Adrenal gland (tissue), 12 donors: ENCODE results near the gene CTBP2. TPM values are rescaled to one million over a fixed set of nuclear protein-coding genes. Genes with fewer than 3 reads are reported as not detected.

Source experiments
- DNase-seq, 7 donors: peaks; one replicate each; pipeline ENCODE4 v3.0.0-alpha.2; 2019 to 2020
- H3K27ac ChIP-seq, 5 donors: fragments of 200-600 bp; sonication (generic) in 4 of 5; 1 replicate in 3 of 5; 2 replicates in 2 of 5; pipeline versions ENCODE4 v1.5.1 to v1.8.0; 2016 to 2020; ENCODE audit warnings: mild to moderate bottlenecking in 1 of 5
- H3K27me3 ChIP-seq: fragments of 200-600 bp; 2 replicates; pipeline ENCODE4 v1.8.0; 2021
- H3K36me3 ChIP-seq, 2 donors: fragments of 200-600 bp; replicated peaks in 1 of 2; 1 replicate in 1 of 2; 2 replicates in 1 of 2; pipeline versions ENCODE4 v1.5.1 to v1.8.0; 2018 to 2022
- H3K4me1 ChIP-seq, 2 donors: fragments of 200-600 bp; replicated peaks in 1 of 2; 1 replicate in 1 of 2; 2 replicates in 1 of 2; pipeline versions ENCODE4 v1.5.1 to v1.8.0; 2018 to 2021
- H3K4me3 ChIP-seq, 4 donors: fragments of 200-600 bp; sonication (generic) in 3 of 4; one replicate each; pipeline ENCODE4 v1.5.1; 2016 to 2018
- H3K9me3 ChIP-seq, 3 donors: fragments of 200-600 bp; sonication (generic) in 1 of 3; replicated peaks in 1 of 3; 1 replicate in 2 of 3; 2 replicates in 1 of 3; pipeline versions ENCODE4 v1.5.1 to v1.8.0; 2016 to 2021
- POLR2A ChIP-seq, 2 donors: fragments of 450-650 bp; IDR thresholded peaks; one replicate each; pipeline ENCODE4 v1.6.1; 2017; ENCODE audit warnings: antibody characterized with exemption in 2 of 2, mild to moderate bottlenecking in 2 of 2, moderate library complexity in 1 of 2
- WGBS, 4 donors: extraction: QIAGEN DNeasy Blood & Tissue Kit in 2 of 4; methylation state at CpG; one replicate each; pipeline versions ENCODE4 v1.1.5 to v1.1.7; 2013 to 2017; 5-methylcytosine and 5-hydroxymethylcytosine counted together
- intact Hi-C, 2 donors: fragments of 100-400 bp; cut with DNase I; formaldehyde crosslinking; loops; one replicate each; pipeline versions ENCODE4 v1.14.1 to v1.15.0; 2022 to 2023
- polyA plus RNA-seq, 3 donors: library from polyadenylated mRNA; stranded (reverse); fragments of 200-250 nt in 2 of 3; fragments of 350-450 nt in 1 of 3; fragmentation: Illumina TruSeq in 1 of 3; extraction: RNeasy Lipid Tissue Mini Kit (QIAGEN cat#74804) in 1 of 3; gene quantifications; one replicate each; pipeline ENCODE4 v1.2.3, GENCODE V29; 2013 to 2014
- total RNA-seq, 9 donors: library from RNA; depleted of rRNA in 4 of 9; stranded (reverse); fragments of >200 nt in 4 of 9; fragments of 120-200 nt in 1 of 9; fragmentation: NEBNext Ultra II Directional in 1 of 9; extraction: Animal tissue kit (Norgen Biotek cat#: 25700) in 1 of 9; gene quantifications; one replicate each; pipeline versions ENCODE4 v1.1.0 to v1.2.4, GENCODE V29; 2013 to 2023
- TF ChIP-seq, protein P1 (sequence below), 6 experiments: fragments of 450-650 bp in 4 of 6; fragments of 200-600 bp in 2 of 6; sonication (generic) in 1 of 6; IDR thresholded peaks; 1 replicate in 5 of 6; 2 replicates in 1 of 6; pipeline versions ENCODE4 v1.5.1 to v1.8.0; 2016 to 2021; ENCODE audit warnings: antibody characterized with exemption in 6 of 6, mild to moderate bottlenecking in 2 of 6, moderate library complexity in 1 of 6
- donor health status: healthy with polysubstance abuse.
- donor health status: Bipolar disorder and iron deficiency.
- donor health status: DM: yes; HTN: yes; CAD: no.
- donor health status: DM: no; HTN: no; CAD: no.
- donor health status: DM: no; HTN: no; CAD: no.
- donor health status: DM: yes; HTN: yes; CAD: no.

The CTBP2 gene
- total and polyA plus RNA-seq, 12 donors = 25.3 to 66.5 (median 45.7) TPM

GRCh38 chr10:125071008-125071407, 89.4 kb downstream of the CTBP2 start:
- Histone ChIP-seq H3K27ac (no peak overlapping the region), H3K36me3 (peaks cover 0 to 7% of the 10 kb centered on the region in 2 donors), H3K9me3 (no peaks in the 10 kb centered on the region), H3K27me3 (no peaks in the 10 kb centered on the region), H3K4me1 (peaks cover 0 to 6% of the 10 kb centered on the region in 2 donors), H3K4me3 (no peak overlapping the region)
- no peak for TF ChIP-seq POLR2A (IDR thresholded peaks at IDR 0.05)
- TF ChIP-seq, protein P1, sequence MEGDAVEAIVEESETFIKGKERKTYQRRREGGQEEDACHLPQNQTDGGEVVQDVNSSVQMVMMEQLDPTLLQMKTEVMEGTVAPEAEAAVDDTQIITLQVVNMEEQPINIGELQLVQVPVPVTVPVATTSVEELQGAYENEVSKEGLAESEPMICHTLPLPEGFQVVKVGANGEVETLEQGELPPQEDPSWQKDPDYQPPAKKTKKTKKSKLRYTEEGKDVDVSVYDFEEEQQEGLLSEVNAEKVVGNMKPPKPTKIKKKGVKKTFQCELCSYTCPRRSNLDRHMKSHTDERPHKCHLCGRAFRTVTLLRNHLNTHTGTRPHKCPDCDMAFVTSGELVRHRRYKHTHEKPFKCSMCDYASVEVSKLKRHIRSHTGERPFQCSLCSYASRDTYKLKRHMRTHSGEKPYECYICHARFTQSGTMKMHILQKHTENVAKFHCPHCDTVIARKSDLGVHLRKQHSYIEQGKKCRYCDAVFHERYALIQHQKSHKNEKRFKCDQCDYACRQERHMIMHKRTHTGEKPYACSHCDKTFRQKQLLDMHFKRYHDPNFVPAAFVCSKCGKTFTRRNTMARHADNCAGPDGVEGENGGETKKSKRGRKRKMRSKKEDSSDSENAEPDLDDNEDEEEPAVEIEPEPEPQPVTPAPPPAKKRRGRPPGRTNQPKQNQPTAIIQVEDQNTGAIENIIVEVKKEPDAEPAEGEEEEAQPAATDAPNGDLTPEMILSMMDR (IDR thresholded peaks at IDR 0.05) = no peak
- WGBS, 4 donors = 88 to 94% (median 92%) methylated on average over 10 to 11 of the region's 11 CpGs
- no peak for DNase-seq
- intact Hi-C loops = no loop called here

DNA sequence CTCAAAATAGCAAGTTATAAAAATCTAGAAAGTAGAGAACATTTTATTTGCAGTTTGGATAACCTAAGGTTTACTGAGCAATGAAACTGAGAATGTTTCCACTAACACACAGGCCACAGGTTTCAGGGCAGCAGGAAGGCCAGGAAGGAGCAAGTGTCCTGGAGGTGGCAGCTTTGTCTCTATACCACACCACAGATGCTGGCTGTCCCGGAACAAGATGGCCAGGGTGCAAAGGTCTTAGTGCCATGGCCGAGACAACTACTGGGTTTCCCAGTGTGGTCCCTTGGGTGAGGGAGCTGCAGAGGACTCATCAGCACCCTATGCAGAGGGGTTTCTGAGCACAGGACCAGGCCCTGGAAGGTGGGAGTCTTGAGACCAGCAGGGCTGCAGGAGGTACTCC, 92.0 kb downstream of the CTBP2 start:
- peaks cover 12 to 26% of the 10 kb centered on the region in 2 donors for H3K4me1 ChIP-seq
- H3K36me3 ChIP-seq = no peaks in the 10 kb centered on the region
- TF ChIP-seq, protein P1 (IDR thresholded peaks at IDR 0.05) = no peak
- no peak for TF ChIP-seq POLR2A (IDR thresholded peaks at IDR 0.05)
- H3K27ac ChIP-seq = no peak overlapping the region
- no peak overlapping the region for H3K4me3 ChIP-seq
- no peaks in the 10 kb centered on the region for H3K9me3 ChIP-seq
- DNase-seq = no peak
- intact Hi-C loops = no loop called here
- H3K27me3 ChIP-seq = no peaks in the 10 kb centered on the region
- 47 to 69% (median 59%) methylated on average over 2 of the region's 2 CpGs for WGBS, 4 donors

DNA sequence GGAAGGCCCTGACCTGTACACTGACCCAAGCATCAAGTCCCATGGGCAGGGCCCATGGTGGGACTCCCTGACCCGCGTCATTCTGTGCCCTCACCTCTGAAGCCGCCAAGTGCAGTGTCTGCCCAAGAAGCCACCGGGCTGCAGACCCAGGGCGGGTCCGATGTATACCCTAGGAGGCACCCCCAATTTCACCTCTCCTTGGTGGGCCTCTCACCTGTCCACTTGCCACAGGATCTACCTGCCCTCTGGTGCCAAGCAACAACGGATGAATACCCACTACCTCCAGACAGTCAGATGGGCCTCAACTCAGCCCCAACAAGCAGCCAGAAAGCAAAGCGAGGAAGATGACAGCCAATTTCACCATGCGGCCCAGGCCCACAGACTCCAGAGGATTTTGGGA, 92.6 kb downstream of the CTBP2 start:
- H3K9me3 ChIP-seq = no peaks in the 10 kb centered on the region
- H3K4me3 ChIP-seq = no peak overlapping the region
- no peak for TF ChIP-seq POLR2A (IDR thresholded peaks at IDR 0.05)
- TF ChIP-seq, protein P1 (IDR thresholded peaks at IDR 0.05) = no peak
- WGBS, 4 donors = 94 to 98% (median 95%) methylated on average over 9 of the region's 9 CpGs
- H3K36me3 ChIP-seq = no peaks in the 10 kb centered on the region
- no peaks in the 10 kb centered on the region for H3K27me3 ChIP-seq
- H3K4me1 ChIP-seq = peaks cover 12 to 32% of the 10 kb centered on the region in 2 donors
- no peak overlapping the region for H3K27ac ChIP-seq
- no peak for DNase-seq
- intact Hi-C loops = no loop called here

GRCh38 chr10:125066764-125067450, 93.5 kb downstream of the CTBP2 start:
- intact Hi-C loops = no loop called here
- TF ChIP-seq, protein P1 (IDR thresholded peaks at IDR 0.05) = no peak
- TF ChIP-seq POLR2A (IDR thresholded peaks at IDR 0.05) = no peak
- no peak overlapping the region for H3K27ac ChIP-seq
- no peaks in the 10 kb centered on the region for H3K9me3 ChIP-seq
- H3K36me3 ChIP-seq = no peaks in the 10 kb centered on the region
- no peak for DNase-seq
- 71 to 88% (median 83%) methylated on average over 10 to 11 of the region's 11 CpGs for WGBS, 4 donors
- H3K4me1 ChIP-seq = peaks cover 12 to 40% of the 10 kb centered on the region in 2 donors
- H3K4me3 ChIP-seq = no peak overlapping the region
- no peaks in the 10 kb centered on the region for H3K27me3 ChIP-seq
